HG02759 (cell line): ENCODE results near the gene ASXL1.
A peak's percentile ranks its signal among the peaks of the same experiment; 100 is the strongest.
"Not testable (repeated sequence)": the region's sequence is repeated elsewhere in the genome, so short reads cannot be mapped to it uniquely, and the experiment has no call there.

ENCODE experiments used
- ATAC-seq: cut with Tn5 transposase; IDR thresholded peaks from one replicate; pipeline ENCODE4 v1.9.1; 2021; ENCODE audit warnings: mild to moderate bottlenecking, moderate library complexity; ENCODE audit not compliant: unreplicated experiment

Gene ASXL1

DNA sequence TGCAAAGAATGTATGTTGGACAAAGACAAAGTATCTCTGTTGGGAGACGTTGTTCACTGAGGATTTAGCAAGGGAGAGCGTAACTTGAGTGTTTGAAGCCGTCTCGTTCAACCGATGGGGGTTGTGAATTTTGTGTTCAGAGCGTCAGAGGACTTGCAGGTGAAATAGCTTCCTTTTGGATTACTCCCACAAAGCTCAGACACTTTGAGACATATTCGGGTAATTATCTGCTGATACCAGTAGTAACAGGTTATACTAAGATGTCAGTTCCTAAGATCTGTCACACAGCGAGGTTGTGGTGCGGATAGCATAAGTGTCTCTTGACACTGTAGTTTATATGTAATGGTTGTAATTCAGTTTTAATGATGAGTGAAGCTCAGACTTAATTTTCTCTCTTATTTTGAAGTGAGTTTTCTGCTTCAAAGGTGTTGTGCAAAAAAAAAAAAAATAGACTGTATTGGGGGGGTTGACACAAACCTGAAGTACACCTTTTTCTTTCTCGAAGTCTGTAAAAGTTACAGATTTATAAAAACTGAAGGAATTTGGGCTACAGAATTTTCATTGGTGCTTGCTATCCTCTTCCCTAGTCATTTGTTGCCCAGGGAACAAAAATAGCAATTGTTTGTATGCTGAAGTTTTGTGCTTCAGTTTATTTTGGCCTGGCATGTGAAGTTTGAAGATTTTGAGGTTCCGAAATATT, 1.7 kb downstream of the ASXL1 start:
- ATAC-seq: no peak

DNA sequence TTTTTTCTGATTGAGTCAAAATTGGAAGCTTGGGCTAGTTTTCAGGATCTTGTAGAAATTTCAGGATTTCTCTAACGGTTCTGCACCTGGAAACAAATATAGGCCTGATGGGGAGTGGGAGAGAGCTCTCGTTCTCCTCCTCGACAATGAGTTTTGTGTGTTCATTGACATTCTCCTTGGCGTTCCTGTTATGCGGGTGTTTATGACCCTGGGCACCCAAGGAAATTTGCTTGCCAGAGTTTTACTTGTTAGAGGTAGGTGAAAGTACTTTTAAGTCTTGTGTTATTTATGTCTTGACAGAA, 2.2 kb downstream of the ASXL1 start:
- no peak for ATAC-seq

DNA sequence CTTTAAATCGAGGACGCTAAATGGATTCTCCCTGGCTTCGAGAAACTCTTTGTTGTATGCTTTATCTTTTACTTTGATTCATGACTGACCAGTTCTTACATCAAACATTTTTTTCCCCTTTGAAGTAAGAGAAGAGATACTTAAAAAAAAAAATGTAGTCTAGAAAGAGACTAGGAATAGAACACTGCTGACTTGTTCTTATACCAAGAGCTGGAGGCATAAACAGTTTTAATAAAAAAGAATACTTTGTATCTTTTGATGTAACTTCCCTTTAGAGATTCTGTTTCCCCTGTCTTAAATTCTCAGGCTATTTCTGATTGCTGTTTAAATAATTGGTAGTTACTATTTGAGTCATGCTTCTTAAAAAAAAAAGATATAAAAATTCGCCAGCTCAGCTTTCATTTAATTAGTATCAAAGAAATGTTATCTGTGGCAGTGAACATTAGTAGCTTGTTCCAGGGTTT, 4.8 kb downstream of the ASXL1 start:
- ATAC-seq: no peak

DNA sequence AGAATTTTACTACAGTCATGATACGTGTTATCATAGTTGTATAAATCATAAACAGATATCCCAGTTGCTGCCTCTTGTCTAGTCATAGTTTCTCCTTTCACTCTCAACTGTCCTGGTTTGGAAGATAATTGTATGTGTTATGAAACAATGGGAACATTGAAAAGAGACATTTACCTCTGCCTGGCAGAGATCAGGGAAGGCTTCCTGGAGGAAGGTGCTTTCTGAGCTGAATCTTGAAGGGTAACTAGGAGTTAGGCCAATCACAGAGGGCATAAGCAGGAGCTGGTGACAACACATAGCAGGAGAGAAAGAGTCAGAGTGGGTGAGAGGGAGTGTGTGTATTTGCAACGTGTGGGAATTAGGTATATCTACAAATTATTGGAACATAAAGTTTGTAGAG, 5.4 kb downstream of the ASXL1 start:
- ATAC-seq: no peak

DNA sequence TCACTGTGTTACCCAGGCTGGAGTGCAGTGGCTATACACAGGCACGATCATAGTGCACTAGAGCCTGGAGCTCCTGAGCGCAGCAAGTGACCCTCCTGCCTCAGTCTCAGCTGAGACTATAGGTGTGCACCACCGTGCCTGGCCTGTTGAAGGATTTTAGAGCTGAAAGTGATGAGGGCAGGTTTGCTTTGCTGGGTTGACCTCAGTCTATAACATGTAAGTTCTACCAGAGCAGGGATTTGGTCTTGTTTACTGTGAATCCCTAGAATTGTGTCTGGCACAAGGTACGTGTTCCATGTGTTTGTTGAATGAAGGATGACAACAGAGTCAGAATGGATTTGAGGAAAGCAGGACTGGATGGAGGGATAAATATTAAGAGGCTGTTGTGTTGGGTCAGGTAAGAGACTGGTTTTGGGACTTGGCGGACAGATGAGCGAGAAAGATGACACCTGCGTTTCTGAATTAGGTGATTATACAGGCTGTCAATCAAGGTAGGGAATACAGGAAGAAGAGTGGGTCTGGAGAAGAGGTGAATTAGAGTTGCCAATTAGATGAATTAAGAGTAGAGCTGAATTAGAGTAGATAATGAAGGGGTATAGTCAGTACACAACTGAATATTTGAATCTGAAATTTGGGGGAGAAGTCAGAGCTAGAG, 6.5 kb downstream of the ASXL1 start:
- ATAC-seq: no peak

DNA sequence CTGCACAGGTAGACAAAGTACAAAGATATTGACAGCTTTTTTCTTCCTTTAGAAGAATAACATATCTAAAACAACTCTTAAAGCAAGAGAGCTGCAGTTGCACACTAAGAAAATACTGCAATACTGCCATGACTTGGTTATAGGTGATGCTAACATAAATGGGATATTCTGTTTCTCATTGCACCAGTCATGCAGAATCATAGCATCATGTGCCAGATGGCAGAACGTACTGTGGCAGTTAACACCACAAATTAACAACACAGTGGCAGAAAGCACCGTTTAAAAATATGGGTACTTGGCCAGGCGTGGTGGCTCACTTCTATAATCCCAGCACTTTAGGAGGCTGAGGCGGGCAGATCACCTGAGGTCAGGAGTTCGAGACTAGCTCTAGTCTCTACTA, 7.4 kb downstream of the ASXL1 start:
- ATAC-seq: no peak

DNA sequence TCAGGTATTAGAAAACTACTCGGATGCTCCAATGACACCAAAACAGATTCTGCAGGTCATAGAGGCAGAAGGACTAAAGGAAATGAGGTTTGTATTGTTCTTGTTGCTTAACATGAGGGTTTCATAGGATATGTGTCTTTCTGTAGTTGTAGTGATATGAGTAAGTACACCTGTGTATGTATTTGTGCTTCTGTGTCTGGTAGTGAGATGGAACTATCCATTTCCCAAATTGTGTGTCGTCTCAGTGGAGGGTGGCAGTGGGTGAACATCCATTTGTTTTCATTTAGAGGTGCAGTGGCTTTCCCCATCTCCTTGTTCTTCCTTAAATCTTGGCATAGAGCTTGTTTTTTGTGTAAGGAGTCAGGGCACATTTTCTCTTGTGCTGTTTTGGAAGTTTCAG, 8.2 kb downstream of the ASXL1 start:
- ATAC-seq: no peak

DNA sequence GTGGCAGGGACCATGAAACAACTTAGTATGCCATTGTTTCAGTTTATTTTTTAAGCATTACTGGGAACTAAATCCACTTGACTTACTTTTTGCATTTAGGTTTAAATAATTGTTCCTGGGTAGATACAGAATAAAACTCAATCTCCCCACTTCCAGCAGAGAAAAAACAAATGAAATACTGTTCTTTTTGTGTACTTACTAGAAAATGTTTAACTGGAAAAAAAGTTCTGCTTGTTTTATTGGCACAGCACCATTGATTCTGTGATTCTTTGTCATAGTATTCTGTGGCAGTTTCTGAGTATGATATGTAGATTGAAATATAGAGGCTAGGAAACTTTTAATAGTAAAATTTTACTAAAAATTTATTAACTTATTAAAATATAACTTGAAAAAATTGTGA, 10.2 kb downstream of the ASXL1 start:
- ATAC-seq: no peak

DNA sequence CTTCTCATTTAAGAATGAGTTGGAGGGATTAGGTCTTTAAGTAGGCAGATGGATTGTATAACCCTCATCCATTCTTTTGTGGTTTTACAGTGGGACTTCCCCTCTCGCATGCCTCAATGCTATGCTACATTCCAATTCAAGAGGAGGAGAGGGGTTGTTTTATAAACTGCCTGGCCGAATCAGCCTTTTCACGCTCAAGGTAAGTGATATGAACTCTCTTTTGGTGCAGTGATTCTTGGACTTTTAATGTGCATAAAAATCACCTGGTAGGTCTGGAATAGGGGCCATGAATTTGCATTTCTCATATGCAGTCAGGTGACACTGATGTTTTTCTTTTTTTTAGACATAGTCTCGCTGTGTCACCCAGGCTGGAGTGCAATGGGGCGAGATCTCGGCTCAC, 10.8 kb downstream of the ASXL1 start:
- ATAC-seq: peak; percentile 63

DNA sequence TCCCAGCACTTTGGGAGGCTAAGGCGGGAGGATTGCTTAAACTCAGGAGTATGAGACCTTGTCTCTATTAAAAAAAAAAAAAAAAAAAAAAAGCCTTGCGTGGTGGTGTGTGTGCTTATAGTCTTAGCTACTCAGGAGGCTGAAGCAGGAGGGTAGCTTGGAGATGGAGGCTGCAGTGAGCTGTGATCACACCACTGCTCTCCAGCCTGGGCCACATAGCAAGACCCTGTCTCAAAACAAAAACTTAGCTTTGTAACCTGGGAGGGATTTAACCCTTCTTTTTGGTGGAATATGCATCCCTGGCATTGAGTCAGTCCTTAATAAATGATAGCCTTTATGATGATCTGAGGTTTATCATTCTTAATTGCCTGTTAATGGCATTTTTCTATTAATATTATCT, 12.8 kb downstream of the ASXL1 start:
- no peak for ATAC-seq

DNA sequence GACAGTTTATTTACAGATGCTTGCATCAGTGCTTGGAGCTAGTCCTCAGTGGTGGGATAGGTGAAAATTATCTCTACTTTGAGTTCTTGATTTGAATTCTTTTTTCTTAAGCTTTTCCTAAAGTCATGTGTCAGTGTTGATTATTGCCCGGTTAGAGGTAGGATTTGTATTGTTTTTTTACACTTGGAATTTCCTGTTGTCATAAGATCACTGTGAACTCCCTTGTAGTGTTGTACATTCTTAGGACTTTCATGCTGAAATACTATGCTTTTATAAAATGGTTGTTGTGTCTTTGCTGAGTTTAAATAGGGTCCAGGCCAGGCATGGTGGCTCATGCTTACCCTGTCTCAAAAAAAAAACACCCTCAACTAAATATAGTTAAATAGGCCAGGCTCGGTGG, 20.3 kb downstream of the ASXL1 start:
- no peak for ATAC-seq

DNA sequence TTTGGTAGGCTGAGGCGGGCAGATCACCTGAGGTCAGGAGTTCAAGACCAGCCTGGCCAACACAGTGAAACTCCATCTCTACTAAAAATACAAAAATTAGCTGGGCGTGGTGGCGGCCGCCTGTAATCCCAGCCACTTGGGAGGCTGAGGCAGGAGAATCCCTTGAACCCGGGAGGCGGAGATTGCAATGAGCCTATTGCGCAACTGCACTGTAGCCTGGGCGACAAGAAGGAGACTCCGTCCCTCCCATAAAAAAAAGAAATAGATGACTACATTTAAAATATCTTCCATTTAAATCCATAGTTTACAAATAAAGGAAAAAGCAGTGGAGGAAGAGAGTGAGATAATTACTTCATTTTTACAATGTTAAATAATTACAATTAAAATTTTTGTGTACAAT, 21.9 kb downstream of the ASXL1 start:
- ATAC-seq: not testable (repeated sequence)

DNA sequence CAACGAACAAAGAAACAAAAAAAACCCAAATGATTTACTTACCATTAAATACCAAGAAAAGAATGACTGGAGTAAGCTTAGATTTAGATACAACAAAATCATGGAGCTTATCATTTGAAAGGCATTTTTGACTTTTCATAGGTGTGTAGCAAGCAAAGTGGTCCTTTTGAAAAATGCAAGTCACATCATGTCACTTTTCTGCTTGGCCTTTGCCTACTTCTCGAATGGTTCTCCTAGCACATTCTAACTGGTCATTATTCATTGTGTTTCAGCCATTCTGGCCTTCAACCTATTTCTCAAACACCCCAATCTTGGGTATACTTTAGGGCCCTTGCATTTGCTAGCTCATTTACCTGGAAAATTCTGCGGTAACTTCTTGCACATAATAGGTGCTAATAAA, 22.6 kb downstream of the ASXL1 start:
- no peak for ATAC-seq

DNA sequence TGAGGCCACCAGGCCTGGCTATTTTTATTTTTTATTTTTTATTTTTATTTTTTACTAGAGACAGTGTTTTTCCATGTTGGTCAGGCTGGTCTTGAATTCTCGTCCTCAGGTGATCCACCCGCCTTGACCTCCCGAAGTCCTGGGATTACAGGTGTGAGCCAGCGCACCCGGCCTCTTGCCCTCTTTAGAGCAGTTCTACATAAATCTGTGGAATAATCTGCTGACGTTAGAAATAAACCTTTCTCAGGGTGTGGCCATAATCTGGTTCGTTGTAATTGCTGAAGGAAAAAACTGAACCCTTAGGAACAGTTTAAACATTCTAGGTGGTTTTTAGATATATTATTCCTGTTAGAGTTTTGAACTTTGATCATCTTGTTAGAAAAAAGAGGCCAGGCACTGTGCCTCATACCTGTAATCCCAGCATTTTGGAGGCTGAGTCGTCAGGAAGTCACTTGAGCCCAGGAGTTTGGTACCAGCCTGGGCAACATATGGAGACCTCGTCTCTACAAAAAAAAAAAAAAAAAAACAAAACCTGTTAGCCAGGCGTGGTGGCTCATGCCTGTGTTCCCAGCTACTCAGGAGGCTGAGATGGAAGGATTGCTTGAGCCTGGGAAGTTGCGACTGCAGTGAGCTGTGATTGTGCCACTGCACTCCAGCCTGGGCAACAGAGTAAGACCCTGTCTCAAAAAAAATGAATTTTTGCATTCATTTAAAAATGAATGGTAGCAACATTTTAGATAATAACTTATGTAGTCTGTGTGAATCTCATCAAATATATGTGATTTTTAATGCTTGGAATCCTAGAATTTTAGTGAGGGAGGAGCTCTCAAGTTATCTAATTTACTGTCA, 24.2 kb downstream of the ASXL1 start:
- no peak for ATAC-seq

DNA sequence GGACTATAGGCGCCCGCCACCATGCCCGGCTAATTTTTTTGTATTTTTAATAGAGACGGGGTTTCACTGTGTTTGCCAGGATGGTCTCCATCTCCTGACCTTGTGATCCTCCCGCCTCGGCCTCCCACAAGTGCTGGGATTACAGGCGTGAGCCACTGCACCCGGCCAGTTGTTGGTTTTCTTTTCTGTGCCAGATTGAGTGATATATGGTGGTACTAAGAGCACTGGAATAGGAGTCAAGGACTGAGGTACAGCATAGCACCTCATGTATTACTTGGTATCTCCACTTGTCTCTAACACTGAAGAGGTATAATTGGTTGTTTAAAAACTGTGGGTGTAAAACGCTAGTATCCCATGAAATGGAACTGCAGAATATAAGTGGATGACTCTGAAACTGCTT, 25.3 kb downstream of the ASXL1 start:
- not testable (repeated sequence) for ATAC-seq

DNA sequence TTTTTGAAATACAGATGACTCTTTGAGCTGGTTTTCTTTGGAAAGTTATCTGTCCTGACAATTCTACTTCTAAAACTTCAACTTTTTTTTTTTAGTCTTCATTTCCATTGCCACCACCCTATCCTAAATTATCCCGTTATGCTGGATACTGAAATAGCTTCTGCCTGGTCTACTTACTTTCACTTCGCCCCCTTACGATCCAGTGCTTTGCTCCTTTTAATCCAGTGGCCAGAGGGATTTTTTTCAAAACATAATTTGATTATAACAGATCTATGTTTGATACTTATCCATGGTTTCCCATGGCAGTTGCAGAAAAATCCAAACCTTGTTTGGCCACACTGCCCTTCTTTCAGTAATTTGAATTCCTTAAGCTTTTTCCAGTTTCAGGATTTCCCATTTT, 27.4 kb downstream of the ASXL1 start:
- no peak for ATAC-seq

DNA sequence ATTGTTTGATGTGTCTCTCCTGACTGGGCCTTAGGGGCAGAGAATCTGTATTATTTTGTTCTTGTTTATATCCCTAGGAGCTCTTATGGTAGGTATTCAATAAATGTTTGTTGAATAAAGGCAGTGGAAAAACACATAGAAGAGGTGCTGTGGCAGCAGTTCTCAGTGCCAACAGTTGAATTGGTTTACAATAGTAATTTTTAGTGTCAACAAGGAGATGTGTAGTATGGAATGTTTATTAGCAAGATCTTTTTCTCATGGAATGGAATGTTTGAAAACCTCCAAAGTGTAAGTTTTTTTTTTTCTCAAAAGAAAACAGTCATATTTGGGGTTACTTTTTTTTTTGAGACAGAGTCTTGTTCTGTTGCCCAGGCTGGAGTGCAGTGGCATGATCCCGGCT, 28.0 kb downstream of the ASXL1 start:
- no peak for ATAC-seq

DNA sequence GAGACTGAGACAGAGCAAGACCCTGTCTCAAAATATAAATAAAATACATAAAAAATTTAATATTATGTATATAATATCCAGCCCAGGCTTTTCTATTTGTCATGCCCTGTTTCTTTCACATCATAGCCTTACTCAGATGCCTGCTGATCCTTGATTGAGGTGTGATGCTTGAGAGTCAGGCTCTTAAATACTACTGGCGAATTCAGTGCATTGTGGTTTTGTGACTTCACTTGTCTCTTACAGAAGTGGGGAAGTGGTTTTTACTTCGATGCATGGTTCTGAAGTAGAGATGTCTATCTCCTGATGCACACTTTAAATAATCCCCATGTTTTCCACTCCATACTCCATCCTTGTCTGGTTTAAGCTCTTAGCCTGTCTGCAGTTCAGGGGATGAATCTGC, 29.1 kb downstream of the ASXL1 start:
- no peak for ATAC-seq

DNA sequence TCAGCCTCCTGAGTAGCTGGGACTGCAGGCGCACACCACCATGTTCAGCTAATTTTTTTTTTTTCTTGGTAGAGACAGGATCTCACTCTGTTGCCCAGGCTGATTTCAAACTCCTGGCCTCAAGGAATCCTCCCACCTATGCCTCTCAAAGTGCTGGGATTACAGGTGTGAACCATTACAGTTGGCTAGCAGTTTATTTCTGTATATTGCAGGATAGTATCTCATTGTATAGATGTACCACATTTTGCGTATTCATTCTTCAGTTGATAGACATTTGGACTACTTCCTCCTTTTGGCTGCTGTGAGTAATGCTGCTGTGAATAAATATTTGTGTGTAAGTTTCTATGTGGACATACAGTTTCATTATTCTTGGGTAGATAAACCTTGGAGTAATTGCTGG, 32.9 kb downstream of the ASXL1 start:
- no peak for ATAC-seq

DNA sequence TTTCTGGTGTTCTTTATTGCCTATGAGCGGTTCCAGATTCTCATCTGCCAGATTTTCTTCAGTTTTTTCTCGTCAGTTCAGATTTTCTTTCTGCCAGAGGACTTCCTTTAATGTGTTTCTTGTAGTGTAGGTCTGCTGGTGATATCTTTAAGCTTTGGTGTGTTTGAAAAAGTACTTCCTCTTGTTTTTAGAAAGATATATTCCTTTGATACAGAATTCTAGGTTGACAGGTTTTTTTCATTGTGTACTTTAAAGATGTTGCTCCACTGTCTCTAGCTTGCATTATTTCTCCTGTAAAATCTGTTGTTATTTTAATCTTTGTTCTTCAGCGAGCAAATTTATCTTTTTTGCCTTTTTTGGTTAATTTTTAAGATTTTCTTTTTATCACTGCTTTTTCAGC, 36.9 kb downstream of the ASXL1 start:
- ATAC-seq: no peak

DNA sequence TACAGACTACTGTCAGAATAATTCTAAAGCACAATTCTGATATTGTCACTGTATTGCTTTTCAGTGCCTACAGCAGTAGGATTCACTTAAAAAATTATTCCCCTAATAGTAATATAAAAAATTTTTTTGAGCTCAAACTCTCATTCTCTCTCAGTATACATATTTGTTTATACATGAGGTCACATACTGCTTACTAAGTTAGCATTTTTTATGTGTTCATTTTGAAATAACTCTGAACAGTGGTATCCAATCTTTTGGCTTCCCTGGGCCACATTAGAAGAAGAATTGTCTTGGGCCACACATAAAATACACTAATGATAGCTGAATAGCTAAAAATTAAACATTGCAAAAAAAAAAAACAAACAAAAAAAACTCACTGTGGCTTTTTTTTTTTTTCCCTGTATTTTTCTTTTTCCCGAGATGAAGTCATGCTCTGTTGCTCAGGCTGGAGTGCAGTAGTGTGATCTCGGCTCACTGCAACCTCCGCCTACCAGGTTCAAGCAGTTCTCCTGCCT, 38.6 kb downstream of the ASXL1 start:
- no peak for ATAC-seq

DNA sequence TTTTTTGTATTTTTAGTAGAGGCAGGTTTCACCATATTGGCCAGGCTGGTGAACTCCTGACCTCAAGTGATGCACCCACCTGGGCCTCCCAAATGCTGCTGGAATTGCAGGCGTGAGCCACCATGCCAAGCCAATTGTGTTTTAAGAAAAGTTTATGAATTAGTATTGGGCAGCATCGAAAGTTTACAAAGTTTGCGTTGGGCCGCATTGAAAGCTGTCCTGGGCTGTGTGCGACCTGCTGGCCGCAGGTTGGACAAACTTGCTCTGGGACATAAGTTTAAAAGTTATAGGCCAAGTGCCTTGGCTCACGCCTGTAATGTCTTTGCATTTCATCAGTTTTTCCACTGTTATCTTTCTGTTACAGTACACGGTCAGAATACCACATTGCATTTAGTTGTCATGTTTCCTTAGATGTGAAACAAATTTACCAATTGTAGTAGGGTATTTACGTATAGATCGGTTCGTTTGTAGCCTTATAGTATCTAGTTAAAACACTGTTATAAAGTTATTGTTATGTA, 39.5 kb downstream of the ASXL1 start:
- no peak for ATAC-seq
